NCI-H526 (cell line): Measurements from ENCODE around the gene RRAS2.

ENCODE experiments used
- DNase-seq, 2 experiments: peaks; one replicate each; lab custom pipeline; 2025; lab: John Stamatoyannopoulos, UW

RRAS2 gene

GRCh38 chr11:14336507-14337503, 22.2 kb downstream of the RRAS2 start:
- peak in 1 of 2 experiments; percentile 15 for DNase-seq

- DNase-seq = no peak
Measured at GRCh38 chr11:14335712-14336111, 23.3 kb downstream of the RRAS2 start.

GRCh38 chr11:14334893-14335292, 24.1 kb downstream of the RRAS2 start:
- DNase-seq = no peak

- DNase-seq = no peak
Measured at GRCh38 chr11:14334192-14334591, 24.8 kb downstream of the RRAS2 start.

GRCh38 chr11:14331476-14332136, 27.4 kb downstream of the RRAS2 start:
- DNase-seq = no peak

- no peak for DNase-seq
Measured at GRCh38 chr11:14330881-14331280, 28.1 kb downstream of the RRAS2 start.

GRCh38 chr11:14329702-14330101, 29.3 kb downstream of the RRAS2 start:
- no peak for DNase-seq

GRCh38 chr11:14327116-14327515, 31.9 kb downstream of the RRAS2 start:
- DNase-seq = no peak

- no peak for DNase-seq
Measured at GRCh38 chr11:14323118-14323676, 35.8 kb downstream of the RRAS2 start.

GRCh38 chr11:14322510-14322909, 36.5 kb downstream of the RRAS2 start:
- no peak for DNase-seq

- DNase-seq = no peak
Measured at GRCh38 chr11:14320020-14320419, 39.0 kb downstream of the RRAS2 start.

- no peak for DNase-seq
Measured at GRCh38 chr11:14318581-14318981, 40.4 kb downstream of the RRAS2 start.

GRCh38 chr11:14317659-14318325, 41.2 kb downstream of the RRAS2 start:
- no peak for DNase-seq

- no peak for DNase-seq
Measured at GRCh38 chr11:14315130-14315529, 43.9 kb downstream of the RRAS2 start.

- DNase-seq = no peak
Measured at GRCh38 chr11:14314127-14314526, 44.9 kb downstream of the RRAS2 start.

- no peak for DNase-seq
Measured at GRCh38 chr11:14312736-14313438, 46.1 kb downstream of the RRAS2 start.

- DNase-seq = no peak
Measured at GRCh38 chr11:14310679-14311078, 48.3 kb downstream of the RRAS2 start.

GRCh38 chr11:14309425-14310192, 49.4 kb downstream of the RRAS2 start:
- no peak for DNase-seq

- no peak for DNase-seq
Measured at GRCh38 chr11:14308897-14309387, 50.0 kb downstream of the RRAS2 start.

- DNase-seq = peak; percentile 7 to 60
Measured at GRCh38 chr11:14308114-14308896, 50.7 kb downstream of the RRAS2 start.
